Keratinocyte (primary cell): ENCODE measurements around the gene GOLGA2.

Experiments
- EZH2 ChIP-seq: IDR thresholded peaks from one replicate; pipeline ENCODE4 v1.6.1; 2012; ENCODE audit warnings: inconsistent platforms, mild to moderate bottlenecking, low read length, moderate library complexity
- TF ChIP-seq, protein P1 (sequence below), 3 experiments: IDR thresholded peaks in 1 of 3; conservative IDR thresholded peaks in 1 of 3; optimal IDR thresholded peaks in 1 of 3; 2 replicates in 2 of 3; 3 replicates in 1 of 3; pipeline versions ENCODE3 to v1.5.1; 2011; ENCODE audit warnings: low read length in 3 of 3, mild to moderate bottlenecking in 3 of 3, moderate library complexity in 2 of 3, control low read depth in 1 of 3, inconsistent platforms in 1 of 3; ENCODE audit not compliant: insufficient read depth in 2 of 3; ENCODE audit errors: extremely low read depth in 1 of 3

DNA sequence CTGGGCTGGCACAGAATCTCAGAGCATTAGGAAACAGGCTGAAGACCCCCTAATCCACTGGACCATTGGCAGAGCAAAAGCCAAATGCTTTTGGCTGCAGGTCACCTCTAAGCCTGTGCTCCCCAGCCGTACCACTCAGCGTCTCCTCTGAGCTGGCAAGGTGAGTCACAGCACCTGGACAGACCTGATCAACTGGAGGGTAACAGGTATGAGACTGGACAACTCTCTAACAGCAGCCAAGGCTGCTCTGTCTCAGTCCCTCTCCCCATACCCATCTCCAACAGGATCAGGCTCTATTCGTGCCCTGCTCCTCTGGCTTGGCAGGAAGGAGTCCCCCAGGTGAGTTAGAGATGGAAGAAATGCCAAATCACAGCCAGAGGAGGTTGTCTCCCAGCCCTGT, 4.7 kb downstream of the GOLGA2 start:
- TF ChIP-seq, protein P1, sequence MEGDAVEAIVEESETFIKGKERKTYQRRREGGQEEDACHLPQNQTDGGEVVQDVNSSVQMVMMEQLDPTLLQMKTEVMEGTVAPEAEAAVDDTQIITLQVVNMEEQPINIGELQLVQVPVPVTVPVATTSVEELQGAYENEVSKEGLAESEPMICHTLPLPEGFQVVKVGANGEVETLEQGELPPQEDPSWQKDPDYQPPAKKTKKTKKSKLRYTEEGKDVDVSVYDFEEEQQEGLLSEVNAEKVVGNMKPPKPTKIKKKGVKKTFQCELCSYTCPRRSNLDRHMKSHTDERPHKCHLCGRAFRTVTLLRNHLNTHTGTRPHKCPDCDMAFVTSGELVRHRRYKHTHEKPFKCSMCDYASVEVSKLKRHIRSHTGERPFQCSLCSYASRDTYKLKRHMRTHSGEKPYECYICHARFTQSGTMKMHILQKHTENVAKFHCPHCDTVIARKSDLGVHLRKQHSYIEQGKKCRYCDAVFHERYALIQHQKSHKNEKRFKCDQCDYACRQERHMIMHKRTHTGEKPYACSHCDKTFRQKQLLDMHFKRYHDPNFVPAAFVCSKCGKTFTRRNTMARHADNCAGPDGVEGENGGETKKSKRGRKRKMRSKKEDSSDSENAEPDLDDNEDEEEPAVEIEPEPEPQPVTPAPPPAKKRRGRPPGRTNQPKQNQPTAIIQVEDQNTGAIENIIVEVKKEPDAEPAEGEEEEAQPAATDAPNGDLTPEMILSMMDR (optimal IDR thresholded peaks at IDR 0.05 in 1 of 3, IDR thresholded peaks at IDR 0.05 in 1 of 3, conservative IDR thresholded peaks at IDR 0.05 in 1 of 3; ENCODE audit: extremely low read depth in 1 of 3, insufficient read depth in 2 of 3, low read length in 3 of 3) = no peak
- no peak for TF ChIP-seq EZH2
